ENCODE results near the gene OLFML1. TPM values are rescaled to one million over a fixed set of nuclear protein-coding genes. Genes with fewer than 3 reads are reported as not detected.

OLFML1 gene
- total RNA-seq, 4 donors from 2014 or later = 3.4 to 10.2 (median 7.6) TPM

DNA sequence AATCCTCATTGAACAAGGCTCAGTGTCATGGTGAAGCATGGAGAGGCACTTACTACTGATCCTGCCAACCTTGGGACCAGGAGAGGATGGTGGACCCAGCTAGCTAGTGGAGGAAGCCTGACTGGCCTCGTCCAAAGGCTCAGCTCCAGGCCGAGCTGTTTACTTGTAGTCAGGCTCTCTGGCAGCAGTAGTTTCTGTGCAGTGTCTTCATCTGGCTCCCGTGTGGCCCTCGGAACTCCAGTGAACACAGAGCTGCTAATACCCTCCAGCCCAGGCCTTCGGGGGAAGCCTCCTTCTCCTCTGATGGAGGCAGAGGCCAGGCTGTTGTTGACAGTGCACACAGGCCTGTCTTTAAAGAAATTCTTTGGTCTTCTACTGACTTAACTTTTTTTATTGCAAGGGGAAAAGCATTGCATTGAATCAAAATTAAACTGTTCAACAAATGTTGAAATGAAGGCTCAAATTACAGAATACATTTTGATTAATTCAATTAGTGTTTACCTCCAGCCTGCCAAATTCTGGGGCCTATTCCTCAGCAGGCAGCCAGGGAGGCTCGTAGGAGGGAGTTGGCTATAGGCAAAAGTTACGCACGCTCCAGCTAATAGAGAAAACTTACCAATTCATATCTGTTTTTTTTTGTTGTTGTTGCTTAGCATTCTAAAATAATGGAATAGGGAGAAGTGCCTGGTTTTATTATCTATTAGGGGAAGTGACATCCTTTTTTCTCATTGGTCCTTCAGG is 47.3 kb downstream of the OLFML1 start:
- no peaks in the 10 kb centered on the region for H3K9me3 ChIP-seq
- H3K4me3 ChIP-seq = no peak overlapping the region
- peaks cover 0 to 4% (median 0%) of the 10 kb centered on the region in 3 donors for H3K4me1 ChIP-seq
- peak overlapping the region in 1 of 4 donors; percentile 24 for H3K27ac ChIP-seq
- no peaks in the 10 kb centered on the region for H3K36me3 ChIP-seq
- TF ChIP-seq POLR2A (IDR thresholded peaks at IDR 0.05) = no peak
- no peak for TF ChIP-seq EP300 (IDR thresholded peaks at IDR 0.05)
- TF ChIP-seq, protein P1, sequence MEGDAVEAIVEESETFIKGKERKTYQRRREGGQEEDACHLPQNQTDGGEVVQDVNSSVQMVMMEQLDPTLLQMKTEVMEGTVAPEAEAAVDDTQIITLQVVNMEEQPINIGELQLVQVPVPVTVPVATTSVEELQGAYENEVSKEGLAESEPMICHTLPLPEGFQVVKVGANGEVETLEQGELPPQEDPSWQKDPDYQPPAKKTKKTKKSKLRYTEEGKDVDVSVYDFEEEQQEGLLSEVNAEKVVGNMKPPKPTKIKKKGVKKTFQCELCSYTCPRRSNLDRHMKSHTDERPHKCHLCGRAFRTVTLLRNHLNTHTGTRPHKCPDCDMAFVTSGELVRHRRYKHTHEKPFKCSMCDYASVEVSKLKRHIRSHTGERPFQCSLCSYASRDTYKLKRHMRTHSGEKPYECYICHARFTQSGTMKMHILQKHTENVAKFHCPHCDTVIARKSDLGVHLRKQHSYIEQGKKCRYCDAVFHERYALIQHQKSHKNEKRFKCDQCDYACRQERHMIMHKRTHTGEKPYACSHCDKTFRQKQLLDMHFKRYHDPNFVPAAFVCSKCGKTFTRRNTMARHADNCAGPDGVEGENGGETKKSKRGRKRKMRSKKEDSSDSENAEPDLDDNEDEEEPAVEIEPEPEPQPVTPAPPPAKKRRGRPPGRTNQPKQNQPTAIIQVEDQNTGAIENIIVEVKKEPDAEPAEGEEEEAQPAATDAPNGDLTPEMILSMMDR (IDR thresholded peaks at IDR 0.05) = no peak
- no peak for TF ChIP-seq POLR2AphosphoS5 (IDR thresholded peaks at IDR 0.05)
- 49 to 86% methylated on average over 3 to 5 of the region's 8 CpGs for WGBS, 2 donors (ENCODE audit: low coverage in 1 of 2)
- H3K27me3 ChIP-seq = no peaks in the 10 kb centered on the region
- peak; percentile 34 for ATAC-seq

DNA sequence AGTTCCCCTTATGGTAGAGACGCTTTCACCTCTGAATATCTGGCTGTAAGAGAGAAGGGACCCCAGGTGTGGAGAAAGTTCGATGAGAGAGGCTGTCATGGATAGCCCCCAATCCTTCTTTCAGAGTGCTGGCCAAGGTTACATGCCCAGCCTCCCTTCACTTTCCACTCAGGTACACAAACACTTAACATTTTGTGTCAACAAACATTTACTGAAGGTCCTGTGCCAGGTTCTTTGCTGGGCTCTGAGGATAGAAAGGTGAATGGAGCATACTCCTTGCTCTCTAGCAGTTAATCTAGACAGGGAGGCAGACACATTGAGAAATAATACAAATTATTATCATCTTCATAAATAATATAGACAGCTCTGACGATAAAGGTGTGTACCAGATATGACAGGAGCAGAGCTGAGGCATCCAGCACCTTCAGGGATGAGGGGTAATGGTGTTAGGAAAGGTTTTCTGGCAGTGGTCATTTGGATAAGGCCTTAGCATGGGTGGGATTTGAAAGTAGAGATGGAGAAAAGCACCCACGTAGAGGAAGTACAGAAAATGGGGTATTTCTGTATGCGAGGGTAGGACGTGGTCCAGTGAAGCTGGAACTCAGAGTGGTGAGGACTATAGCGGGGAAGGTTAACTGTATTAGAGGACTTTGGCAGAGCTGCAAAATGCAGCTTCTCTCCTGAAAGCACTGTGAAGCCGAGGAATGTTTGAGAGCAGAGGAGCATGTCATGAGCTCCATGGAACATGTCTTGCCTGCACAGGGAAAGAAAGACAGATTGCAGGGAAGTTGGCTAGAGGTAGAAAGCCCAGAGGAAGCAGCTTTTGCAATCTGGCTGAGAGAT is 48.1 kb downstream of the OLFML1 start:
- TF ChIP-seq POLR2A (IDR thresholded peaks at IDR 0.05) = no peak
- no peak for TF ChIP-seq POLR2AphosphoS5 (IDR thresholded peaks at IDR 0.05)
- no peak for TF ChIP-seq EP300 (IDR thresholded peaks at IDR 0.05)
- TF ChIP-seq, protein P1 (IDR thresholded peaks at IDR 0.05) = no peak
- H3K27me3 ChIP-seq = no peaks in the 10 kb centered on the region
- H3K4me3 ChIP-seq = no peak overlapping the region
- ATAC-seq = no peak
- no peak overlapping the region for H3K27ac ChIP-seq
- no peaks in the 10 kb centered on the region for H3K9me3 ChIP-seq
- H3K4me1 ChIP-seq = peaks cover 0 to 5% (median 0%) of the 10 kb centered on the region in 3 donors
- 58 to 59% methylated on average over 4 to 8 of the region's 8 CpGs for WGBS, 2 donors (ENCODE audit: low coverage in 1 of 2)
- H3K36me3 ChIP-seq = no peaks in the 10 kb centered on the region

DNA sequence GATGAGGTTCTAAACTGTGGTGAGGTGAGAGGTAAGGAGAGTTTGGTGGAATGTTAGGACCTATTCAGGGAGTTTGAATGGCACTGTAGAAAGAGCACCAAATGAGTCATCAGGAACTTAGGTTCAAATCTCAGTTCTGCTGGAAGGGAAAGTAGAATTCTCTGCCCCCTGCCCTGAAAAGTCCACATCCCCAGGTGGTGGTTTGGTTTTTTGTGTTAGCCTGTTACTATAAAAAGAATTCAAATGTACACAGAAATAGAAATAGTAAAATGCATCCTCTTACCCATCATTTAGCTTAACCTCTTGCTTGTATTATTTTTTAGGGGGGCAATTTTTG is 48.7 kb downstream of the OLFML1 start:
- Histone ChIP-seq H3K4me1 (peaks cover 0 to 8% (median 0%) of the 10 kb centered on the region in 3 donors), H3K27me3 (no peaks in the 10 kb centered on the region), H3K27ac (no peak overlapping the region), H3K9me3 (no peaks in the 10 kb centered on the region), H3K36me3 (no peaks in the 10 kb centered on the region), H3K4me3 (no peak overlapping the region)
- no peak for ATAC-seq
- TF ChIP-seq, protein P1 (IDR thresholded peaks at IDR 0.05) = no peak
- TF ChIP-seq POLR2AphosphoS5 (IDR thresholded peaks at IDR 0.05) = no peak
- no peak for TF ChIP-seq EP300 (IDR thresholded peaks at IDR 0.05)
- TF ChIP-seq POLR2A (IDR thresholded peaks at IDR 0.05) = no peak

DNA sequence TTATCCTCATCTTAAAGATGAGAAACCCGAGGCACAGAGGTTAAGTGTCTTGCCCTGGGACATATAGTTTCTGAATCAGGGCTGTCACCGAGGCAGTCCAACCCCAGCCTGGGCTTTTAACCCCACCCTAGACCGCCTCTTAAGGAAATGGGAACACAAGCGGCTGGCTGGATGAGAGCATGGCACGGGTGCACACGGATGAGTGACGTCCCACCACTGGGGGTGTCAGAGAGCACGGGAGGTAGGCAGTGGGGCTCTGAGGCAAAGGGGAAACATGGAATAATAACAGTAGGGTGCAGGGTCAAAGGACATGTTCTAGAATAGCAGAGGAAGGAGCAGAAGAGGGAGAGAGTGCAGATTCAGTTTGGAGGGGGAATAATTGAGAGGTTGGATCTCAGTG is 50.8 kb downstream of the OLFML1 start:
- Histone ChIP-seq H3K27ac (no peak overlapping the region), H3K27me3 (no peaks in the 10 kb centered on the region), H3K4me3 (no peak overlapping the region), H3K36me3 (no peaks in the 10 kb centered on the region), H3K4me1 (peaks cover 0 to 8% (median 0%) of the 10 kb centered on the region in 3 donors), H3K9me3 (no peaks in the 10 kb centered on the region)
- no peak for ATAC-seq
- WGBS, 2 donors (ENCODE audit: low coverage in 1 of 2) = 18 to 40% methylated on average over 2 to 4 of the region's 8 CpGs
- TF ChIP-seq EP300 (IDR thresholded peaks at IDR 0.05) (no peak), POLR2A (IDR thresholded peaks at IDR 0.05) (no peak), POLR2AphosphoS5 (IDR thresholded peaks at IDR 0.05) (no peak)
- TF ChIP-seq, protein P1 (IDR thresholded peaks at IDR 0.05) = no peak
